Measurements from ENCODE around the gene ZBTB7C. TPM values are rescaled to one million over a fixed set of nuclear protein-coding genes. Genes with fewer than 3 reads are reported as not detected.

Gene ZBTB7C
- total RNA-seq, 1 experiment from 2014 or later, result 0.18 TPM

- CTCF ChIA-PET, result no interaction called here
- no peaks in the 10 kb centered on the region for H3K9me3 Mint-ChIP-seq (ENCODE audit: unreplicated experiment)
- intact Hi-C loops (cut with micrococcal nuclease; ENCODE audit: unreplicated experiment), result no loop called here
These were observed 15.4 kb downstream of the ZBTB7C start for GRCh38 chr18:48393776-48394175.

GRCh38 chr18:48393170-48393569 is 16.0 kb downstream of the ZBTB7C start:
- CTCF ChIA-PET, result no interaction called here

More at GRCh38 chr18:48393776-48394175, 15.4 kb downstream of the ZBTB7C start:
- TF ChIP-seq, protein P1, sequence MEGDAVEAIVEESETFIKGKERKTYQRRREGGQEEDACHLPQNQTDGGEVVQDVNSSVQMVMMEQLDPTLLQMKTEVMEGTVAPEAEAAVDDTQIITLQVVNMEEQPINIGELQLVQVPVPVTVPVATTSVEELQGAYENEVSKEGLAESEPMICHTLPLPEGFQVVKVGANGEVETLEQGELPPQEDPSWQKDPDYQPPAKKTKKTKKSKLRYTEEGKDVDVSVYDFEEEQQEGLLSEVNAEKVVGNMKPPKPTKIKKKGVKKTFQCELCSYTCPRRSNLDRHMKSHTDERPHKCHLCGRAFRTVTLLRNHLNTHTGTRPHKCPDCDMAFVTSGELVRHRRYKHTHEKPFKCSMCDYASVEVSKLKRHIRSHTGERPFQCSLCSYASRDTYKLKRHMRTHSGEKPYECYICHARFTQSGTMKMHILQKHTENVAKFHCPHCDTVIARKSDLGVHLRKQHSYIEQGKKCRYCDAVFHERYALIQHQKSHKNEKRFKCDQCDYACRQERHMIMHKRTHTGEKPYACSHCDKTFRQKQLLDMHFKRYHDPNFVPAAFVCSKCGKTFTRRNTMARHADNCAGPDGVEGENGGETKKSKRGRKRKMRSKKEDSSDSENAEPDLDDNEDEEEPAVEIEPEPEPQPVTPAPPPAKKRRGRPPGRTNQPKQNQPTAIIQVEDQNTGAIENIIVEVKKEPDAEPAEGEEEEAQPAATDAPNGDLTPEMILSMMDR (IDR thresholded peaks at IDR 0.05; ENCODE audit: insufficient read depth in 1 of 2, low read depth in 1 of 2, low read length in 1 of 2, severe bottlenecking in 1 of 2, unreplicated experiment in 1 of 2), result no peak
- Mint-ChIP-seq H3K27ac (ENCODE audit: unreplicated experiment) (no peak overlapping the region), H3K36me3 (ENCODE audit: insufficient read depth, unreplicated experiment) (no peaks in the 10 kb centered on the region), H3K4me3 (ENCODE audit: unreplicated experiment) (no peak overlapping the region), H3K4me1 (ENCODE audit: low read depth, unreplicated experiment) (no peaks in the 10 kb centered on the region), H3K27me3 (ENCODE audit: insufficient read depth, unreplicated experiment) (peaks cover 6% of the 10 kb centered on the region)
- H3K36me3 ChIP-seq (ENCODE audit: control insufficient read depth, insufficient read depth, low read length), result no peaks in the 10 kb centered on the region
- DNase-seq, result no peak
- H3K4me1 ChIP-seq, result no peaks in the 10 kb centered on the region
- H3K9me3 ChIP-seq, result no peaks in the 10 kb centered on the region
- H3K4me3 ChIP-seq (ENCODE audit: low read depth, low read length), result no peak overlapping the region
- no peaks in the 10 kb centered on the region for H3K27me3 ChIP-seq (replicated peaks; ENCODE audit: control insufficient read depth, insufficient read depth, low read length)
- BruUV-seq (replicated peaks), result no TSS peak
- POLR2A ChIA-PET, result no interaction called here

DNA sequence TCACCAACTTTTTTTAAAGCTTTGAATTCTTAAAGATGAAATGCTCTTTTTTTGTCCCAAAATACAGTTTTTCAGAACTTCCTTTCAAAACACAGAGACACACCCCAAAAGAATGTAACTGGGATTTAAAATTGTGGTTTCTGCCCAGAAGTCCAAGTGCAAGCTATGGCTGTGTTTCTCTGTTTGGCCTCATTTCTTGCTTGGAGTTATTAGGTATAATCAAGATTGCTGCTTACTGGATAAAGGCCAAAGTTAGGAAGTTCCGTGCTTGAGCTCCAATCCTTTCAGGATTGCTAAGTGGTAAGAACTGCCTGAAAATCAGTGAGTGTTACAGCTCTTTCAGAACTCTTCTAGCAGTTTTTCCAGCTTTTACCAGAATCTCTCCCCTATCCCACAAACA is 16.9 kb downstream of the ZBTB7C start:
- Histone ChIP-seq H3K27me3 (replicated peaks; ENCODE audit: control insufficient read depth, insufficient read depth, low read length) (no peaks in the 10 kb centered on the region), H3K4me1 (no peaks in the 10 kb centered on the region), H3K4me3 (ENCODE audit: low read depth, low read length) (no peak overlapping the region), H3K36me3 (ENCODE audit: control insufficient read depth, insufficient read depth, low read length) (no peaks in the 10 kb centered on the region), H3K9me3 (no peaks in the 10 kb centered on the region)
- intact Hi-C loops (cut with micrococcal nuclease; ENCODE audit: unreplicated experiment), result no loop called here
- BruUV-seq (replicated peaks), result no TSS peak
- TF ChIP-seq, protein P1 (IDR thresholded peaks at IDR 0.05; ENCODE audit: insufficient read depth in 1 of 2, low read depth in 1 of 2, low read length in 1 of 2, severe bottlenecking in 1 of 2, unreplicated experiment in 1 of 2), result no peak
- no peak overlapping the region for H3K27ac Mint-ChIP-seq (ENCODE audit: unreplicated experiment)
- CTCF ChIA-PET, result no interaction called here
- H3K4me1 Mint-ChIP-seq (ENCODE audit: low read depth, unreplicated experiment), result no peaks in the 10 kb centered on the region
- peaks cover 6% of the 10 kb centered on the region for H3K27me3 Mint-ChIP-seq (ENCODE audit: insufficient read depth, unreplicated experiment)
- H3K36me3 Mint-ChIP-seq (ENCODE audit: insufficient read depth, unreplicated experiment), result no peaks in the 10 kb centered on the region
- H3K9me3 Mint-ChIP-seq (ENCODE audit: unreplicated experiment), result no peaks in the 10 kb centered on the region
- POLR2A ChIA-PET, result no interaction called here
- H3K4me3 Mint-ChIP-seq (ENCODE audit: unreplicated experiment), result no peak overlapping the region
- DNase-seq, result no peak

More at GRCh38 chr18:48393170-48393569, 16.0 kb downstream of the ZBTB7C start:
- Histone ChIP-seq H3K9me3 (no peaks in the 10 kb centered on the region), H3K4me1 (no peaks in the 10 kb centered on the region), H3K27me3 (replicated peaks; ENCODE audit: control insufficient read depth, insufficient read depth, low read length) (no peaks in the 10 kb centered on the region), H3K36me3 (ENCODE audit: control insufficient read depth, insufficient read depth, low read length) (no peaks in the 10 kb centered on the region), H3K4me3 (ENCODE audit: low read depth, low read length) (no peak overlapping the region)
- no peak for DNase-seq
- Mint-ChIP-seq H3K36me3 (ENCODE audit: insufficient read depth, unreplicated experiment) (no peaks in the 10 kb centered on the region), H3K4me1 (ENCODE audit: low read depth, unreplicated experiment) (no peaks in the 10 kb centered on the region), H3K27me3 (ENCODE audit: insufficient read depth, unreplicated experiment) (peaks cover 6% of the 10 kb centered on the region), H3K9me3 (ENCODE audit: unreplicated experiment) (no peaks in the 10 kb centered on the region), H3K4me3 (ENCODE audit: unreplicated experiment) (no peak overlapping the region), H3K27ac (ENCODE audit: unreplicated experiment) (no peak overlapping the region)
- TF ChIP-seq, protein P1 (IDR thresholded peaks at IDR 0.05; ENCODE audit: insufficient read depth in 1 of 2, low read depth in 1 of 2, low read length in 1 of 2, severe bottlenecking in 1 of 2, unreplicated experiment in 1 of 2), result no peak
- POLR2A ChIA-PET, result no interaction called here
- BruUV-seq (replicated peaks), result no TSS peak
- intact Hi-C loops (cut with micrococcal nuclease; ENCODE audit: unreplicated experiment), result no loop called here
